KOPT-K1 (cell line): ENCODE measurements around the gene KDM4C.

Source experiments
- H3K27ac ChIP-seq: fragments of 200-600 bp; sonication (generic); 2 replicates; pipeline ENCODE4 v1.5.1; 2016; ENCODE audit warnings: antibody characterized with exemption, mild to moderate bottlenecking, low read depth, low read length; ENCODE audit not compliant: poor library complexity, severe bottlenecking
- H3K36me3 ChIP-seq: fragments of 200-600 bp; sonication (generic); 2 replicates; pipeline ENCODE4 v1.5.1; 2017; ENCODE audit warnings: antibody characterized with exemption, mild to moderate bottlenecking, low read length, moderate library complexity; ENCODE audit not compliant: insufficient read depth
- H3K9me3 ChIP-seq: fragments of 200-600 bp; sonication (generic); 2 replicates; pipeline ENCODE4 v1.5.1; 2017; ENCODE audit warnings: antibody characterized with exemption, low read length, mild to moderate bottlenecking; ENCODE audit not compliant: insufficient read depth, poor library complexity, severe bottlenecking

KDM4C gene

DNA sequence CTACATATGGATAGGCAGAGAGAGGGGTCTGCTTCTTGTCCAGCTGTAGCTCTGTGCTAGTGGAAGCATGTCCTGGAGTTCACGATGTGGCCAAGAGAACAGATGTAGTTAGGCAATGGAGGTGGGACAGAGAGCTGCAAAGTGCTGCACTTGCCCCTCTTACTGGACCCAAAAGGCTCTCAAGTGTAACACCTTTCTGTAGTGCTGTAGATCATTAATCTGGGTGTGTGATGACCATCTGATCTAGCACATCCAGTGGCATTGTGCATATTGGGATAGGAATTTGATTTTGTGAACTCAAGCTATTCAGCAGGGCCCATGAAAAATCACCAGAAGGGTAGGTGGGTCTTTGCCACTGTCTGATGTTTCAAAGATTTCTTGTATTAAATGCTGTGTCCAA is 151.4 kb downstream of the KDM4C start:
- H3K27ac ChIP-seq = no peak overlapping the region
- H3K36me3 ChIP-seq = no peaks in the 10 kb centered on the region
- no peaks in the 10 kb centered on the region for H3K9me3 ChIP-seq

DNA sequence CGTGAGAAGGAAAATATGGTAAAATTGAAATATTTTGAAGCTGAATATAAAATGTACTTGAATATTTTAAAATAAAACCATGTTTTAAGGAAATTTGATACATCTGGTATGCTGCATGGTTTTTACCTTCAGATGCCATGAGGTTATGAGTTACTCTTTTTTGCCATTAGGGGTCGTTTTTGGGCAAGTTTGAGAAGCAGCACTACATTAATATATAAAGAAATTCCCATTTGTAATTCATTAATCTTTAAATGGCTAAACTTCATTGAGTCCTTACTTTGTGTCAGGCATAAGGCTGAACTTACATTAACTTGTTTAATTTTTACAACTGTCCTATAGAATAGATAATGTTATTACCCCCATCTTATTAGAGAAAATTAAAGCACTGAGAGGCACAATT is 152.3 kb downstream of the KDM4C start:
- Histone ChIP-seq H3K9me3 (no peaks in the 10 kb centered on the region), H3K27ac (no peak overlapping the region), H3K36me3 (no peaks in the 10 kb centered on the region)

DNA sequence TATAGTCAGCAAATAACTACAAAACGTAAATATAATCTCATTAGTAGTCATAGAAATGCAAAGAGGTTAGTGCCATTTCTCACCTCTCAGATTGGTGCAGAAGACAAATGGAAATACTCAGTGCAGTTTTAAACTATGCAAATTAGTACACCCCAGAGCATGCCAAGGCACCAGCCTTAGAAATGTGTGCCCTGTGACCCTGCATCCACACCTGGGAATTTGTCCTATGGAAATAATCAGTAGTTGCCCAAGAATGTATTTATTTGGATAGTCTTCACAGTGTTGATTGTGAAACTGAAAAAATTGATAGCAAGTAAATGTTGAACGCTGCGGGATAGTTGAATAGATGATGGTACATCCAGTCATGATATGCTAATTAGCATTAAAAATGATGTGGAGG is 152.7 kb downstream of the KDM4C start:
- Histone ChIP-seq H3K36me3 (no peaks in the 10 kb centered on the region), H3K27ac (no peak overlapping the region), H3K9me3 (no peaks in the 10 kb centered on the region)

DNA sequence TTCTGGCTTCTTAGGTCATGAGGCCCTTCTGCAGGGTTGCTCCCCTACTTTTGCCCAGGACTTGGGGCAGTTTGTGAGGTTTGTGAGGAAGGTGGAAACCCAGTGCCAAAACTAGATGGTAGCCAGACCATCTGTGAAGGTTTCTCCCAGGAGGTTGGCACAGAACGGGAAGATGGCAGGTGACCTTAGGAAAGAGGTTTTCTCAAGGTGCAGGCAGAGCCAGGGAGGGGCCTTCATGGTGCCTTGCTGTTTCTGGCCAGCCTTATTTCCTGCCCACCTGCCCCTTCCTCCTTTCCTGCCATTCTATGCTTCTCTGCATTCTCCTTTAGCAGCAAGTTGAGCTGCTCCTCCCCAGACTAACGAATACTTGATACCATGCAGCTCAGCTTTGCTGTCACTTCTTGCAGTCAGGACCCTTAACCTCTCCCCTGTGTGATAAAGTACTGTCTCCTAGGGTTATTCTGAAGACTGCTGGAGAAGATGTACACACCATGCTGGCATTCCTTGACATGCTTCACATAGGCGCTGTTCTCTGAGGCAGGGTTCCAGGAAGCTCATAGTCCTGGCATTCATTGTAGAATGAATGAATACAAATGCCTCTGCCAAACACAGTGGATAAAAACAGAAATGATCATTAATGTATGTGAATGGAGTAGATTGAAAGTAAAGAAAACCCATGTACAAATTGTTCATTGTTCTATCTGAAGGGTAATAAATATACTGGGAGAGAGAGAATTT is 154.3 kb downstream of the KDM4C start:
- Histone ChIP-seq H3K36me3 (no peaks in the 10 kb centered on the region), H3K9me3 (no peaks in the 10 kb centered on the region), H3K27ac (no peak overlapping the region)

DNA sequence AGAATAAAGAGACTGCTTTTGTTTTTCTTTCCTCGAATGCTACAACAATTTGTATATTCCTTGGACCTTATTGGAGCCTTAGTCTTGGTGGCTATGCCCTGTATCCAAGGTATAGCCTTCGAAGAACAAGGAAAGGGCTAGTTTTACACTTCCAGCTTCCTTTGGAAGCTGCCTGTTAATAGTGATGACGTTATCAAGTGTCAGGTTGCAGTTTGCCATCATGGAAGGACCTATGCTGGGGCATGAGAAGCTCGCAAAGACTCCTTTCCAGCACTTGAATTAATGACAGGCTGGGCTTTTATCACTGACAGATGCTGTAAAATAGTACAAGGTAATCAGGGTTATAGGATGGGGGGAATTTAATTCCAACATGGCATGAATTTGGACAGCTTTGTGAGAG is 157.9 kb downstream of the KDM4C start:
- H3K36me3 ChIP-seq = no peaks in the 10 kb centered on the region

DNA sequence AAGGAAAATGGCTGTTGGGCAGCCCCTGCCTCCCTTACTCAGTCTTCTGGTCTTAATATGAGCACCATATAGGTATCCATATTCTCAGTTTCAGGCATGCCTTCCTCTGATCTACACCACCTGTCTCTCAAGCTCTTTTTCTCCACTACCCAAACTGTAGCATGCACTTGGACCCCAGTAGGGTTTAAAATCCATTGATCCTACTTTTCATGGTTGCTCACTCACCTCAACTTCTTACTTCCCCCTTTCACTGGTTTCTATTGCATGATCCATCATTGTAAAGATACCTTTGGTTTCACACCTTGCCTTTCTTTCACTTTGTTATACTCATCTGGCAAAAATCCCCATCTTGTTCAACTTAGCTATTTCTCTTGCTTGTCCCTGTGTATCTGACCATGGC is 159.4 kb downstream of the KDM4C start:
- Histone ChIP-seq H3K36me3 (0 out of 2 replicates have a peak, but pooled peaks cover 4% of the 10 kb centered on the region), H3K9me3 (no peaks in the 10 kb centered on the region), H3K27ac (no peak overlapping the region)

More for the DNA sequence above, 157.9 kb downstream of the KDM4C start:
- Histone ChIP-seq H3K27ac (no peak overlapping the region), H3K9me3 (no peaks in the 10 kb centered on the region)

DNA sequence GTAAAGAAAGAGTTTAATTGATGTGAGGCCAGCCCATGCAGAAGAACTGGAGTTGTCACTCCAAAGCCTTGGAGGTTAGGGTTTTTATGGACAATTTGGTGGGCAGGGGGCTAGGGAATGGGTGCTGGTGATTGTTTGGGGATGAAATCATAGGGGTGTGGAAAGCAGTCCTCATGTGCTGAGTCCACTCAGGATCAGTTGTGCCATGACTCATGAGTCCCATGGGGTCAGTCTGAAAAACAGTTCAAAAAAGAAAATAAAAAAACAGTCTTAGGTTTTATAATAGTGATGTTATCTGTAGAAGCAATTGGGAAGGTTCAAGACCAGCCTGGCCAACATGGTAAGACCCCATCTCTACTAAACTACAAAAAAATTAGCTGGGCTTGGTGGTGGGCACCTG is 162.3 kb downstream of the KDM4C start:
- Histone ChIP-seq H3K36me3 (0 out of 2 replicates have a peak, but pooled peaks cover 4% of the 10 kb centered on the region), H3K27ac (no peak overlapping the region), H3K9me3 (no peaks in the 10 kb centered on the region)

DNA sequence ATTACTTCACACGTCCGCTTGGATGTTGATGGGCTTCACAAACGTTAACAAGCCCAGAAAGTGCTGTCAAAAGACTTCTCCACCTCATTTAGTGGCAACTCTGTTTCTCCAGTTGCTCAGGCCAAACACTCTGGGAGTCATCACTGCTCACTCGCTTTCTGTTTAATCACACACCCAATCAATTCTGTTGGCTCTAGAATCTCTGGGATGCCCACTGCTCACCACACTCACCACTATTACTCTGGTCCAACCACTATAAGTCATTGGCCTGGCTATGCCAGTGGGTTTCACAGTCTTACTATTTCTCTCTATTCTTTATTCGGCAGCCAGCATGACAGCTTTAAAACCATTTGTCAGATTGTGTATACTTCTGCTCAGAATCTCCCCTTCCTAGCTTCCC is 163.5 kb downstream of the KDM4C start:
- Histone ChIP-seq H3K9me3 (no peaks in the 10 kb centered on the region), H3K36me3 (0 out of 2 replicates have a peak, but pooled peaks cover 4% of the 10 kb centered on the region), H3K27ac (no peak overlapping the region)

DNA sequence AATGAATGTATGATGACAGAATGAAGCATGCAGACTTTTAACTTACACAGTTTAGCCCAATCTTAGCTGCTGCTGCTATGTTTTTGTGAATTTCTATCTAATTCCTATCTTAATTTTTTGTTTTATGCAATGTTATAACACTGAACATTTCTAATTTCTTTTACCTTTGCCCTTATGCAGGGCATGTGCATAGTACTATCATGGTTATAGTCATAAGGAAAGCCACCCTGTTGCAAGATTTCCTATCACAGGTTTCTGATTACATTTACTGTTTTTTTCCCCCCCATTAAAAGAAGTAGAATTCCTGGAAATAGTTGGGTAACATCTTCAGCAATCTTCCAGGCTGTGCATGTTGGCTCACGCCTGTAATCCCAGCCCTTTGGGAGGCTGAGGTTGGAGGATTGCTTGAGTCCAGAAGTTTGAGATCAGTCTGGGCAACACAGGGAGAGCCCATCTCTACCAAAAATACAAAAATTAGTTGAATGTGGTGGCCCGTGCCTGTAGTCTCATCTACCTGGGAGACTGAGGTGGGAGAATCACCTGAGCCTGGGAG is 164.4 kb downstream of the KDM4C start:
- no peak overlapping the region for H3K27ac ChIP-seq
- H3K9me3 ChIP-seq = no peaks in the 10 kb centered on the region
- H3K36me3 ChIP-seq = 0 out of 2 replicates have a peak, but pooled peaks cover 4% of the 10 kb centered on the region

DNA sequence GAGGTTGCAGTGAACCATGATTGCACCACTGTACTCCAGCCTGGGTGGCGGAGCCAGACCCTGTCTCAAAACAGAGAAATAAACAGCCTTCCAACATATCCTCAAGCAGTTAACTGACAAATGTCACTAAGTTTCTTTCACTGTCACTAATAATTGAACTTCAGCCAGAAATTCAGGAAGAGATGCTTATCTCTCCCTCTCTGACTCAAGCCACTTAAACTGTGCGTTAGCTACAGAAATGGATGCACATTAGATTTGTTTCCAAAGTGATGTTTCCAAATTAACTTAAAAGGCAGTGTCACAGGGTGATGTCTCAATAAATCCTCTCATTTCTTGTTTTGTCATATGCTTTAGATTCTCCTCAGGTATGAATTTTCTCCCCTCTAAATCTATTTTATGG is 164.9 kb downstream of the KDM4C start:
- no peaks in the 10 kb centered on the region for H3K9me3 ChIP-seq
- 0 out of 2 replicates have a peak, but pooled peaks cover 4% of the 10 kb centered on the region for H3K36me3 ChIP-seq
- no peak overlapping the region for H3K27ac ChIP-seq

DNA sequence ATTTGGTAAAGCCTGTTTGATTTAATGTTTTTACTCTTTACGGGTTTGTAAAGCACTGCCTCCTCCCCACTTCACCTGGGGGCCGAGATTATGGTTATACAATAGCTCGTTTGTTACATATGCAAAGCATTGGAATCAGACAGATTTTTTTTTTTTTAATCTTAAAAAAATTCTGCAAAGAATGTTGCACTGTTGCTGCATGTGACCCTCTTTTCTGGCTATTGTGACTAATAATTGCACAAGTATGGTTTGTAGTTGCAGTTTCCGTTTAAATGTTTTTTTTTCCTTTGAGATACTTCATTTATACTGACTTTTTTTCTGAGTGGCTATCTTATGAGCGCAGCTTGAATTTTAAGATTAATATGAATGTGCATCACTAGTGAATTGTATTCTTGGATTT is 165.3 kb downstream of the KDM4C start:
- 0 out of 2 replicates have a peak, but pooled peaks cover 4% of the 10 kb centered on the region for H3K36me3 ChIP-seq
- no peak overlapping the region for H3K27ac ChIP-seq

DNA sequence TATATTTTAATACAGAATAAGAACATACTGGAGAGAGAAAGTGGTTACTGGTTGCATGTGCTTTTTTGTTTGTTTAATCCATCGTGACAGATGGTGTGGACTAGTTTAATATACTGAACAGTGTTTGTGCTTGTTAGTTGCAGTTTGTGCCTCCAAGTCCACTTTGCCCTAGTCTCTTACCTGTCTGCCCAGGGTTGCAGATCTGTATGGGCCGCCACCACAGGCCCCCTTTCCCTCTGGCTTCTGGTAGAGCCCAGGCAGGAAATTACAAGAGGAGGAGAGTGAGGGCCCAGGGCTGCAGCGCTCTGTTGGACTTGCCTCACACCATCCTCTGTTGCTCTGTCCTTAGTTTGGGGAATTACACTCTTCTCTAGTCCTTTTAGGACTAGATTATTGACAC is 166.4 kb downstream of the KDM4C start:
- Histone ChIP-seq H3K36me3 (0 out of 2 replicates have a peak, but pooled peaks cover 4% of the 10 kb centered on the region), H3K27ac (no peak overlapping the region), H3K9me3 (no peaks in the 10 kb centered on the region)

More for the DNA sequence above, 165.3 kb downstream of the KDM4C start:
- H3K9me3 ChIP-seq = no peaks in the 10 kb centered on the region

DNA sequence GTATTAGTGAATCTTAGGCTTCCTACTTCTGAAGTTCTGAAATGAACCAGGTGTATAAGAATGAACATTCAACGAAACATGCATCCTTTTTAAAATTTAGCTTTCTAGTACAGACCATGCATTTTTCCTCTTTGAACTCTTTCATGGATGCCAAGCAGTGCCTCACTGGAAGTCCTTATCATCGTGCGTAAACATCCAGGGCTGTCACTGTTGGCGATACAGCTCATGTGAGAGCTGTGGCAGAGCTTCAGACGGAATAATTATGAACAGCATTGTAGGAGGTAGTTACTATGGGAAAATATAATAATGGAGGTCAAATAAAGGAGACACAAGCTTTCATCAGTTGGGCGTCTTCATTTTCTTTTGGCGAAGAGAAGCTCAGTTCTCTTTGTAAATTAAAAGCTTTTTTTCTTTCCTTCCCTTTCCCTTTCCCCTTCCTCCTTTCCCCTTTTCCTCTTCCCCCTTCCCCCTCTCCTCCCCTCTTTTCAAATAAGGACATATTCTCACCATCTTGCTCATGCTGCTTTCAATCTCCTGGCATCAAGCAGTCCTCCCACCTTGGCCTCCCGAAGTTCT is 167.3 kb downstream of the KDM4C start:
- H3K9me3 ChIP-seq = no peaks in the 10 kb centered on the region
- H3K27ac ChIP-seq = no peak overlapping the region
- H3K36me3 ChIP-seq = 0 out of 2 replicates have a peak, but pooled peaks cover 4% of the 10 kb centered on the region

DNA sequence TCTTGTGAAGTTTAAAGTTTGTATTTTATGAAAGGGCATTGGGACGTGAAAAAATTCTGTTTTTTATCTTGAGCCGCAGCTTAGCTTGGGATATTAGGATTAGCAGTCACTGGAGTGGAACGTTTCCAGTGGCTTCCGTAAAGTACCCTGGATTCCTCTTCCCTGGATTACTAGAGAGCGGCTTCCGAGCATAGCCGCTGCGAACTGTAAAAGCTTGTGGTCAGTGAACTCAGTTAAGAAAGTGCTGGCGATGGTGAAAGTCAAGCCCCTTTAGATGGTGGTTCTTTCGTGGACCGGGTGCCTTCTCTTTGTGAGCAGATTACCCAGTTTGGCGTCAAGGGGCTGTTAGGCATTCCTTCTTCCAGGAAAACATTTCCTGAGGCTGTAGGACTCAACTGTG is 168.1 kb downstream of the KDM4C start:
- no peaks in the 10 kb centered on the region for H3K9me3 ChIP-seq
- H3K36me3 ChIP-seq = peaks cover 4% of the 10 kb centered on the region; the same call in 1 of the 2 replicates
- H3K27ac ChIP-seq = no peak overlapping the region

DNA sequence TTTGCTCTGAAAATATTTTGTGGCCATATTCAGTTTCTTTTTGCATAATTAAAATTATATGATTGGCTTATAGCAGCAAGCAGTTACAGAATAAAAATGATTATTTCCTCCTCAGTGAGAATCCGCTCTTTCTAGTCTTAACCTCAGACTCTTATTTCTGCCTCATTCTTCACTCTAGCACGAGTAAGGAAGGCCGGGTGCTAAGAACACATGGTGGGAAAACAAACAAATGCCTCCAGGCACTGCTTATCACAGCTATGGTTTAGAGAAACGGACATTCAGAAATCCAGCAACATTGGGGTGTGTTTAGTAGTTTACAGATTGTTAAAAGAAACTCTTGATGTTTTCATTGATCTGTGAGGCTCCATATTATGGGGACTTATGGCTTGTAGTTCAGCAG is 168.7 kb downstream of the KDM4C start:
- Histone ChIP-seq H3K9me3 (no peaks in the 10 kb centered on the region), H3K27ac (no peak overlapping the region), H3K36me3 (no peaks in the 10 kb centered on the region; the same call in 1 of the 2 replicates)
